ENCODE data around the gene MAP3K2. TPM values are rescaled to one million over a fixed set of nuclear protein-coding genes. Genes with fewer than 3 reads are reported as not detected.

The MAP3K2 gene
- total and polyA plus RNA-seq, 2 of the 8 experiments (the other 6 are each of a cell fraction or from before 2014, with no cell fraction given): 2.0 to 23.2 TPM

DNA sequence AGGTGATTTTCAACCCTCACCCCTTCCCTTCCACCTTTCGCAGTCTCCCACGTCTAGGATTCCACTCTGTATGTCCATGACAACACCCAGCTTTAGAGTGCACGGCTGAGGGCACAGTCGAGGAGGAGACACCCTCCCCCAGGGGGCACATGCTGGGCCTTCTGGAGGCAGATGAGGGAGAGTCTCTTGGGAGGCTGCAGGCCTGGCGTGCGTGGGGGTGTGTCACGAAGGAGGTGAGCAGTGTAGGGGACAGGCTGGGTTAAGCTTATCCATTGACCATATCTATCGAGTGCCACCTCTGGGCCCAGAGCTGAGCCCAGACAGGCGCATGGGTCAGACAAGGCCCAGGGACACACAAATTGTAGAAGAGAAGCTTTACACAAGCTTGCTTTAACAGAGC is 49.3 kb upstream of the MAP3K2 start (continued):
- TF ChIP-seq, protein P1, sequence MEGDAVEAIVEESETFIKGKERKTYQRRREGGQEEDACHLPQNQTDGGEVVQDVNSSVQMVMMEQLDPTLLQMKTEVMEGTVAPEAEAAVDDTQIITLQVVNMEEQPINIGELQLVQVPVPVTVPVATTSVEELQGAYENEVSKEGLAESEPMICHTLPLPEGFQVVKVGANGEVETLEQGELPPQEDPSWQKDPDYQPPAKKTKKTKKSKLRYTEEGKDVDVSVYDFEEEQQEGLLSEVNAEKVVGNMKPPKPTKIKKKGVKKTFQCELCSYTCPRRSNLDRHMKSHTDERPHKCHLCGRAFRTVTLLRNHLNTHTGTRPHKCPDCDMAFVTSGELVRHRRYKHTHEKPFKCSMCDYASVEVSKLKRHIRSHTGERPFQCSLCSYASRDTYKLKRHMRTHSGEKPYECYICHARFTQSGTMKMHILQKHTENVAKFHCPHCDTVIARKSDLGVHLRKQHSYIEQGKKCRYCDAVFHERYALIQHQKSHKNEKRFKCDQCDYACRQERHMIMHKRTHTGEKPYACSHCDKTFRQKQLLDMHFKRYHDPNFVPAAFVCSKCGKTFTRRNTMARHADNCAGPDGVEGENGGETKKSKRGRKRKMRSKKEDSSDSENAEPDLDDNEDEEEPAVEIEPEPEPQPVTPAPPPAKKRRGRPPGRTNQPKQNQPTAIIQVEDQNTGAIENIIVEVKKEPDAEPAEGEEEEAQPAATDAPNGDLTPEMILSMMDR (IDR thresholded peaks at IDR 0.05; ENCODE audit: control extremely low read depth in 1 of 3, insufficient read depth in 1 of 3, low read depth in 1 of 3, low read length in 3 of 3): no peak
- TF ChIP-seq JUN (IDR thresholded peaks at IDR 0.05; ENCODE audit: low read depth, low read length) (no peak), RNF2 (IDR thresholded peaks at IDR 0.05; ENCODE audit: borderline replicate concordance, low read depth, low read length, missing control alignments, poor library complexity, severe bottlenecking) (no peak), FOSL1 (IDR thresholded peaks at IDR 0.05; ENCODE audit: insufficient read depth, low read depth, low read length) (no peak)
